Retinal pigment epithelial cell (primary cell): Measurements from ENCODE around the gene TSHZ3.

Experiments used
- DNase-seq: peaks from one replicate; pipeline ENCODE4 v3.0.0-alpha.2; 2010; ENCODE audit warnings: low read depth
- H3K4me3 ChIP-seq: 2 replicates; pipeline ENCODE4 v1.5.1; 2011; ENCODE audit warnings: mild to moderate bottlenecking, low read length, control low read depth, moderate library complexity
- TF ChIP-seq, protein P1 (sequence below): conservative IDR thresholded peaks from 2 replicates; pipeline ENCODE4 v1.5.1; 2011; ENCODE audit warnings: low read depth, low read length, control low read depth, inconsistent platforms

Gene TSHZ3

GRCh38 chr19:31387717-31388301, 38.6 kb upstream of the TSHZ3 start:
- H3K4me3 ChIP-seq = no peak overlapping the region
- TF ChIP-seq, protein P1, sequence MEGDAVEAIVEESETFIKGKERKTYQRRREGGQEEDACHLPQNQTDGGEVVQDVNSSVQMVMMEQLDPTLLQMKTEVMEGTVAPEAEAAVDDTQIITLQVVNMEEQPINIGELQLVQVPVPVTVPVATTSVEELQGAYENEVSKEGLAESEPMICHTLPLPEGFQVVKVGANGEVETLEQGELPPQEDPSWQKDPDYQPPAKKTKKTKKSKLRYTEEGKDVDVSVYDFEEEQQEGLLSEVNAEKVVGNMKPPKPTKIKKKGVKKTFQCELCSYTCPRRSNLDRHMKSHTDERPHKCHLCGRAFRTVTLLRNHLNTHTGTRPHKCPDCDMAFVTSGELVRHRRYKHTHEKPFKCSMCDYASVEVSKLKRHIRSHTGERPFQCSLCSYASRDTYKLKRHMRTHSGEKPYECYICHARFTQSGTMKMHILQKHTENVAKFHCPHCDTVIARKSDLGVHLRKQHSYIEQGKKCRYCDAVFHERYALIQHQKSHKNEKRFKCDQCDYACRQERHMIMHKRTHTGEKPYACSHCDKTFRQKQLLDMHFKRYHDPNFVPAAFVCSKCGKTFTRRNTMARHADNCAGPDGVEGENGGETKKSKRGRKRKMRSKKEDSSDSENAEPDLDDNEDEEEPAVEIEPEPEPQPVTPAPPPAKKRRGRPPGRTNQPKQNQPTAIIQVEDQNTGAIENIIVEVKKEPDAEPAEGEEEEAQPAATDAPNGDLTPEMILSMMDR = no peak
- DNase-seq = no peak

DNA sequence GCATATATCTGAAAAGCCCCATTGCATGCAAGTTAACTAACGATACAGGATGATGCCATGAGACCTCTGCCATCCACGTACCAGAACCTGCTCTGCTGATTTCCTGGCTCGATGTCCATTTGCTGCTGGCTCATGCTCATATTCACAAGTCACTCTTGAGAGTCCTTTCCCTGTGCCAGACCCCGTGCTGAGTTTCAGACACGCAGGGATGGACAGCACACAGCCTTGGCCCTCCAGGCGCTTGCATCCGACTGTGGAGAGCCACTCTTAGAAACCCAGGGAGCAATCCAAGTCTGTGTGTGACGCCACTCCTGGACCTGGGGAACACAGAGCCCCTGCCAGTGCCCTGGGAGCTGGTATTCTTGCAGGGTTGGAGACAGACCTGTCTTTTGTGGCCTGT, 37.6 kb upstream of the TSHZ3 start:
- no peak for DNase-seq
- TF ChIP-seq, protein P1 = no peak
- no peak overlapping the region for H3K4me3 ChIP-seq

- H3K4me3 ChIP-seq = no peak overlapping the region
- TF ChIP-seq, protein P1 = no peak
- DNase-seq = no peak
These were observed 36.5 kb upstream of the TSHZ3 start for GRCh38 chr19:31385744-31386143.

DNA sequence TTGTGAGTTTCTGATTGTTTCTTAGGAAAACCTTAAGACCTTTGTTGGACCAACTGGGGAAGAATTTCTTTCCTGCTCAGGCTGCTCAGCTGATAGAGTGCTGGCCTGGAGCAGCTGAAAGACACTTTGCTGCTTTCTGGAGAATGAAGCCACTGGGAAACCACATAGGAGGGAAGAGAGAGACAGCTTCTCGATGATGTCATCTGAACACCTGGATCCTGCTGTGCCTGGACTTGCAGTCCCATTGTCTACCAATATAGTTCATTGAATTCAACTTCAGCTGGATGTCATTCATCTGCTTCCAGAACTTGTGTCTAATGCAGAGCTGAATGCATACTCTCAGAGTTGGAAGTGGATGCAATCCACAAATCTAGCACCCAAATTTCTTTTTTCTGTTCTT, 34.3 kb upstream of the TSHZ3 start:
- H3K4me3 ChIP-seq = no peak overlapping the region
- TF ChIP-seq, protein P1 = no peak
- no peak for DNase-seq

GRCh38 chr19:31380854-31381253, 31.6 kb upstream of the TSHZ3 start:
- DNase-seq = no peak
- TF ChIP-seq, protein P1 = no peak
- no peak overlapping the region for H3K4me3 ChIP-seq

GRCh38 chr19:31378404-31378803, 29.2 kb upstream of the TSHZ3 start:
- H3K4me3 ChIP-seq = no peak overlapping the region
- TF ChIP-seq, protein P1 = no peak
- DNase-seq = no peak

DNA sequence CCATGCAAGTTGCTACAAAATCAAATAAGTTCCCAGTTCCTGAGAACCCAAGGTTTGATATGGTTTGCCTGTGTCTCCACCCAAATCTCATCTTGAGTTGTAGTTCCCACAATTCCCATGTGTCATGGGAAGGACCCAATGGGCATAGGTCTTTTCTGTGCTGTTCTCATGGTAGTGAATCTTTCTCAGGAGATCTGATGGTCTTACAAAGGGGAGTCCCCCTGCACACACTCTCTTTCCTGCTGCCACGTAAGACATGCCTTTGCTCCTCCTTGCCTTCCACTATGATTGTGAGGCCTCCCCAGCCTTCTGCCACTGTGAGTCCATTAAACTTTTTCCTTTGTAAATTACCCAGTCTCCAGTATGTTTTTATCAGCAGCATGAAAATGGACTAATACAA, 28.5 kb upstream of the TSHZ3 start:
- no peak for DNase-seq
- H3K4me3 ChIP-seq = no peak overlapping the region
- TF ChIP-seq, protein P1 = no peak
